ENCODE results near the gene FOLR1. TPM values are rescaled to one million over a fixed set of nuclear protein-coding genes. Genes with fewer than 3 reads are reported as not detected.
"Not testable (repeated sequence)": the region's sequence is repeated elsewhere in the genome, so short reads cannot be mapped to it uniquely, and the experiment has no call there.

Gene FOLR1
- not detected in 2 replicates for polyA plus RNA-seq
- not detected in 2 replicates for polyA minus RNA-seq

DNA sequence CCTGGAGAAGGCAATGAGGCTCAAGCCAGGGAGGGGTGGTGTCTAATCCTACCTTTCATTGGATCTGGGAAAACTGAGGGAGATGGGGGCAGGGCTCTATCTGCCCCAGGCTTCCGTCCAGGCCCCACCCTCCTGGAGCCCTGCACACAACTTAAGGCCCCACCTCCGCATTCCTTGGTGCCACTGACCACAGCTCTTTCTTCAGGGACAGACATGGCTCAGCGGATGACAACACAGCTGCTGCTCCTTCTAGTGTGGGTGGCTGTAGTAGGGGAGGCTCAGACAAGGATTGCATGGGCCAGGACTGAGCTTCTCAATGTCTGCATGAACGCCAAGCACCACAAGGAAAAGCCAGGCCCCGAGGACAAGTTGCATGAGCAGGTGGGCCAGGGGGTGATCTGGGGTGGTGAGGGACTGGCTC, at the start of gene FOLR1:
Gene FOLR1 (plus strand): TSS at position 180 of the 421 bp plus-strand sequence. CDS start 34 bp downstream, at position 214.
- H3K9ac ChIP-seq (ENCODE audit: low read length), result no peak within 1 kb of the TSS
- H3K27ac ChIP-seq (ENCODE audit: low read length), result no peak within 1 kb of the TSS
- H3F3A ChIP-seq (ENCODE audit: insufficient read depth, low read length, poor library complexity, severe bottlenecking), result no peaks in the 10 kb centered on the region
- no peaks in the 10 kb centered on the region for H3K27me3 ChIP-seq (ENCODE audit: insufficient read depth, low read depth, low read length)
- no peaks in the 10 kb centered on the region for H3K79me2 ChIP-seq (replicated peaks; ENCODE audit: insufficient read depth, low read length)
- no peaks in the 10 kb centered on the region for H3K9me3 ChIP-seq (ENCODE audit: low read length)
- no peaks in the 10 kb centered on the region for H4K20me1 ChIP-seq (ENCODE audit: insufficient read depth)
- TF ChIP-seq POLR2AphosphoS5 (IDR thresholded peaks at IDR 0.05) (no peak), TAF1 (IDR thresholded peaks at IDR 0.05; ENCODE audit: low read depth) (no peak), RAD21 (conservative IDR thresholded peaks at IDR 0.05) (no peak), EP300 (conservative IDR thresholded peaks at IDR 0.05; ENCODE audit: poor library complexity, severe bottlenecking) (no peak), MXI1 (conservative IDR thresholded peaks at IDR 0.05; ENCODE audit: poor library complexity, severe bottlenecking) (no peak), SMC3 (conservative IDR thresholded peaks at IDR 0.05; ENCODE audit: poor library complexity) (no peak), EZH2 (IDR thresholded peaks at IDR 0.05; ENCODE audit: borderline replicate concordance, insufficient read depth, low read length, poor library complexity, severe bottlenecking) (no peak)
- TF ChIP-seq, protein P1, sequence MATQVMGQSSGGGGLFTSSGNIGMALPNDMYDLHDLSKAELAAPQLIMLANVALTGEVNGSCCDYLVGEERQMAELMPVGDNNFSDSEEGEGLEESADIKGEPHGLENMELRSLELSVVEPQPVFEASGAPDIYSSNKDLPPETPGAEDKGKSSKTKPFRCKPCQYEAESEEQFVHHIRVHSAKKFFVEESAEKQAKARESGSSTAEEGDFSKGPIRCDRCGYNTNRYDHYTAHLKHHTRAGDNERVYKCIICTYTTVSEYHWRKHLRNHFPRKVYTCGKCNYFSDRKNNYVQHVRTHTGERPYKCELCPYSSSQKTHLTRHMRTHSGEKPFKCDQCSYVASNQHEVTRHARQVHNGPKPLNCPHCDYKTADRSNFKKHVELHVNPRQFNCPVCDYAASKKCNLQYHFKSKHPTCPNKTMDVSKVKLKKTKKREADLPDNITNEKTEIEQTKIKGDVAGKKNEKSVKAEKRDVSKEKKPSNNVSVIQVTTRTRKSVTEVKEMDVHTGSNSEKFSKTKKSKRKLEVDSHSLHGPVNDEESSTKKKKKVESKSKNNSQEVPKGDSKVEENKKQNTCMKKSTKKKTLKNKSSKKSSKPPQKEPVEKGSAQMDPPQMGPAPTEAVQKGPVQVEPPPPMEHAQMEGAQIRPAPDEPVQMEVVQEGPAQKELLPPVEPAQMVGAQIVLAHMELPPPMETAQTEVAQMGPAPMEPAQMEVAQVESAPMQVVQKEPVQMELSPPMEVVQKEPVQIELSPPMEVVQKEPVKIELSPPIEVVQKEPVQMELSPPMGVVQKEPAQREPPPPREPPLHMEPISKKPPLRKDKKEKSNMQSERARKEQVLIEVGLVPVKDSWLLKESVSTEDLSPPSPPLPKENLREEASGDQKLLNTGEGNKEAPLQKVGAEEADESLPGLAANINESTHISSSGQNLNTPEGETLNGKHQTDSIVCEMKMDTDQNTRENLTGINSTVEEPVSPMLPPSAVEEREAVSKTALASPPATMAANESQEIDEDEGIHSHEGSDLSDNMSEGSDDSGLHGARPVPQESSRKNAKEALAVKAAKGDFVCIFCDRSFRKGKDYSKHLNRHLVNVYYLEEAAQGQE (IDR thresholded peaks at IDR 0.05; ENCODE audit: borderline replicate concordance), result no peak
- TF ChIP-seq, protein P2, sequence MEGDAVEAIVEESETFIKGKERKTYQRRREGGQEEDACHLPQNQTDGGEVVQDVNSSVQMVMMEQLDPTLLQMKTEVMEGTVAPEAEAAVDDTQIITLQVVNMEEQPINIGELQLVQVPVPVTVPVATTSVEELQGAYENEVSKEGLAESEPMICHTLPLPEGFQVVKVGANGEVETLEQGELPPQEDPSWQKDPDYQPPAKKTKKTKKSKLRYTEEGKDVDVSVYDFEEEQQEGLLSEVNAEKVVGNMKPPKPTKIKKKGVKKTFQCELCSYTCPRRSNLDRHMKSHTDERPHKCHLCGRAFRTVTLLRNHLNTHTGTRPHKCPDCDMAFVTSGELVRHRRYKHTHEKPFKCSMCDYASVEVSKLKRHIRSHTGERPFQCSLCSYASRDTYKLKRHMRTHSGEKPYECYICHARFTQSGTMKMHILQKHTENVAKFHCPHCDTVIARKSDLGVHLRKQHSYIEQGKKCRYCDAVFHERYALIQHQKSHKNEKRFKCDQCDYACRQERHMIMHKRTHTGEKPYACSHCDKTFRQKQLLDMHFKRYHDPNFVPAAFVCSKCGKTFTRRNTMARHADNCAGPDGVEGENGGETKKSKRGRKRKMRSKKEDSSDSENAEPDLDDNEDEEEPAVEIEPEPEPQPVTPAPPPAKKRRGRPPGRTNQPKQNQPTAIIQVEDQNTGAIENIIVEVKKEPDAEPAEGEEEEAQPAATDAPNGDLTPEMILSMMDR (IDR thresholded peaks at IDR 0.05; ENCODE audit: poor library complexity, severe bottlenecking), result no peak
- H2AFZ ChIP-seq (ENCODE audit: low read depth, low read length), result no peak within 1 kb of the TSS
- no peaks in the 10 kb centered on the region for H3K9me2 ChIP-seq (ENCODE audit: insufficient read depth, low read length)
- no peak within 1 kb of the TSS for H3K4me2 ChIP-seq (ENCODE audit: low read length)
- no peaks in the 10 kb centered on the region for H3K36me3 ChIP-seq (ENCODE audit: insufficient read depth, low read length)
- H3K4me3 ChIP-seq (ENCODE audit: low read length), result no peak within 1 kb of the TSS

DNA sequence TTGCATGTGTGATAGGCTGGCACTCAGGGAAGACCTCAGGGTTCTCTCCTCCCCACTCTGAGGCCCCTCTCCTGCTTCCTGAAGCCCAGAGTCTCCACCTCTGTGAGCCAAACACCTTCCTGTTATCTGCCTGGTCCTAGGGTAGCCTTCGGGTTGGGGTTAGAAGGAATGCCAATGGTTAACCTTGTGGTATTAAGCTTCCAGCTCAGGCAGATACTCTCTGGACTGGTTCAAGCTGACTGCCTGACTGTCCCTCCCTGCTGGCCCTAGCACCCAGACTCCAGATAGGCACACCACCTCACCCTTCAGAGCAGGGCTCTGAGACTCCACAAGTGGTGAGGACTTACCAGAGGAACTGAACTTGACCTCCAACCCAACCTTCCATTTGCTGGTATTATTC, 49.4 kb upstream of the FOLR1 start:
- H2AFZ ChIP-seq (ENCODE audit: low read depth, low read length); H3K4me3 ChIP-seq (ENCODE audit: low read length); H3K9me2 ChIP-seq (ENCODE audit: insufficient read depth, low read length); H3K9ac ChIP-seq (ENCODE audit: low read length); H3K27me3 ChIP-seq (ENCODE audit: insufficient read depth, low read depth, low read length); H3K9me3 ChIP-seq (ENCODE audit: low read length); H3K27ac ChIP-seq (ENCODE audit: low read length); H3K36me3 ChIP-seq (ENCODE audit: insufficient read depth, low read length); H3K4me2 ChIP-seq (ENCODE audit: low read length); H3F3A ChIP-seq (ENCODE audit: insufficient read depth, low read length, poor library complexity, severe bottlenecking); H3K79me2 ChIP-seq (replicated peaks; ENCODE audit: insufficient read depth, low read length); H4K20me1 ChIP-seq (ENCODE audit: insufficient read depth): not testable (repeated sequence)
